Measurements from ENCODE around the gene SFSWAP.

The SFSWAP gene

DNA sequence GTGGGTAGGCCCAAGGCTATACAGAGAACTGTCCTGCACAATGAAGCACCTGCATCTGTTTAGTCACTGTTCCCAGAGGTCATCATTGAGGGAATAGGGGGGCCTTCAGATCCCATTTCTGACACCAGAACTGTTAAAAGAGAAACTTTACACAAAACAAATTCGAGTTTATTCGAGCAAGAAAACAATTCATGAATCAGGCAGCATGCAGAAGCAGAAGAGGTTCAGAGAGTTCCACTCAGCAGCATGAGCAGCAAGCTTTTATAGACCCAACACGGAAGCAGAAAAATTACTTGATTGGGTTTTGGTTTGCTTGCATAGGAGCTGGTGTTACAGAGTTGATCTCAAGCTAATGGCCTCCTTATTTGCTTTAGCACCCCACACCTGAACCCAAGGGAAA, 1.7 kb upstream of the SFSWAP start:
- TF ChIP-seq, protein P1, sequence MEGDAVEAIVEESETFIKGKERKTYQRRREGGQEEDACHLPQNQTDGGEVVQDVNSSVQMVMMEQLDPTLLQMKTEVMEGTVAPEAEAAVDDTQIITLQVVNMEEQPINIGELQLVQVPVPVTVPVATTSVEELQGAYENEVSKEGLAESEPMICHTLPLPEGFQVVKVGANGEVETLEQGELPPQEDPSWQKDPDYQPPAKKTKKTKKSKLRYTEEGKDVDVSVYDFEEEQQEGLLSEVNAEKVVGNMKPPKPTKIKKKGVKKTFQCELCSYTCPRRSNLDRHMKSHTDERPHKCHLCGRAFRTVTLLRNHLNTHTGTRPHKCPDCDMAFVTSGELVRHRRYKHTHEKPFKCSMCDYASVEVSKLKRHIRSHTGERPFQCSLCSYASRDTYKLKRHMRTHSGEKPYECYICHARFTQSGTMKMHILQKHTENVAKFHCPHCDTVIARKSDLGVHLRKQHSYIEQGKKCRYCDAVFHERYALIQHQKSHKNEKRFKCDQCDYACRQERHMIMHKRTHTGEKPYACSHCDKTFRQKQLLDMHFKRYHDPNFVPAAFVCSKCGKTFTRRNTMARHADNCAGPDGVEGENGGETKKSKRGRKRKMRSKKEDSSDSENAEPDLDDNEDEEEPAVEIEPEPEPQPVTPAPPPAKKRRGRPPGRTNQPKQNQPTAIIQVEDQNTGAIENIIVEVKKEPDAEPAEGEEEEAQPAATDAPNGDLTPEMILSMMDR (IDR thresholded peaks at IDR 0.05): no peak
- intact Hi-C loops (cut with DNase I; ENCODE audit: low total_unique reads): no loop called here
- peaks cover 5 to 6% (median 5%) of the 10 kb centered on the region in 3 donors for H3K36me3 ChIP-seq
- H3K27me3 ChIP-seq: no peaks in the 10 kb centered on the region
- H3K27ac ChIP-seq: no peak overlapping the region
- peaks cover 0 to 25% (median 17%) of the 10 kb centered on the region in 4 donors for H3K4me1 ChIP-seq
- no peak for DNase-seq
- H3K9me3 ChIP-seq: peaks cover 0 to 7% (median 0%) of the 10 kb centered on the region in 3 donors
- H3K4me3 ChIP-seq: no peak overlapping the region

DNA sequence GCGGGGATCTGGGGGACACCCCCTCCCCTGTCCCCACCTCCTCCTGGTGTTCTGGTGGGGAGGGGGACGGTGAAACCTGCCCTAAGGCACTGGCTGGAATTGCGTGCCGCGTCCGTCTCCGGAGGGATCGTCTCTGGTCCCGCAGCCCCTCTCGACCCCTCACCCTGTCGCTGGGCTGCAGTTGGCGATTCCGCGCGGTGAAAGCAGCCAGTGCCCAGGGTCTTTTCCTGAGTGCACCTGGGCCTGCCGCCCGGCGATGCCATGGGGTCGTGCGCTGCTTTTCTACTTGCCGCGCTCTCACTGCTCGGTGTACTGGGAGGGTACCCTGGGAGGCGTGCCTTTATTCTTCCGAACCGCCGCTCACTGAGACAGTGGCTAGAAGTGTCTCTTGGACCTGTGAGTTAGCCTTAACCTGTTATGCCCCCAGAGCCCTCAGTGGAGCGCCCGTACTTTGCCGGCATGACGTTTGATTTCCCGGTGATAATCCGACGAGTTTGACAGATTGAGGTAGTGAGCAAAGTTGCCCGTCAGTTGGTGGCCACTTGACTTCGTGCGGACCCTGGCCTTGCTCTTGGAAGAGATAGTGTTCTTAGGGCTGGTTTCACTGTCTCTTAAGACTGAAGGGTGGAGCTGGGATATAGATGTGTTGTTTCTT, 788 bp downstream of the SFSWAP start:
- TF ChIP-seq, protein P1 (IDR thresholded peaks at IDR 0.05): no peak
- intact Hi-C loops (cut with DNase I; ENCODE audit: low total_unique reads): no loop called here
- DNase-seq: no peak
- no peaks in the 10 kb centered on the region for H3K27me3 ChIP-seq
- no peaks in the 10 kb centered on the region for H3K9me3 ChIP-seq
- peaks cover 29 to 31% (median 30%) of the 10 kb centered on the region in 3 donors for H3K36me3 ChIP-seq
- peak overlapping the region; percentile 81 to 91 for H3K27ac ChIP-seq
- H3K4me3 ChIP-seq: peak overlapping the region; percentile 78 to 95
- H3K4me1 ChIP-seq: peaks cover 0 to 25% (median 17%) of the 10 kb centered on the region in 4 donors

DNA sequence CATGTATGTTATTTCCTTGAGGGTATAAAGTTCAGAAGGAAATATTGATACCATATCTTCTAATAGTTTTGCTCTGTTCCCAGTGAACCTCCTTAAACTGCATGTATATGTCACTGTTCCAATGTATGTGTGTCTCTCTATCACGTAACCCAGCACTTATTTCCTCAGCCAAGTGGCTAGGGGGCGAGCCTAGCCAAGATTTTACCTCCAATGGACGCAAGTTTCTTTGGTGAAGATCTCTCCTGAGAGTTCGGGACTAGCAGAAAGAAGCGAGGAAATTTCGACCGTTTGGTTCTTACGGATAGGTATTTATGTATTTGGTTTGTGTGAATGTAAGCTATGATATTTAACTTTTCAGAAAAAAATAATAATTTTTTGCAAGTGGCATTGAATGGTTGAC, 2.5 kb downstream of the SFSWAP start:
- Histone ChIP-seq H3K9me3 (no peaks in the 10 kb centered on the region), H3K36me3 (peaks cover 41 to 47% (median 45%) of the 10 kb centered on the region in 3 donors), H3K27me3 (no peaks in the 10 kb centered on the region), H3K4me1 (peaks cover 0 to 25% (median 17%) of the 10 kb centered on the region in 4 donors), H3K4me3 (no peak overlapping the region), H3K27ac (no peak overlapping the region)
- intact Hi-C loops (cut with DNase I; ENCODE audit: low total_unique reads): no loop called here
- TF ChIP-seq, protein P1 (IDR thresholded peaks at IDR 0.05): no peak
- DNase-seq: no peak

DNA sequence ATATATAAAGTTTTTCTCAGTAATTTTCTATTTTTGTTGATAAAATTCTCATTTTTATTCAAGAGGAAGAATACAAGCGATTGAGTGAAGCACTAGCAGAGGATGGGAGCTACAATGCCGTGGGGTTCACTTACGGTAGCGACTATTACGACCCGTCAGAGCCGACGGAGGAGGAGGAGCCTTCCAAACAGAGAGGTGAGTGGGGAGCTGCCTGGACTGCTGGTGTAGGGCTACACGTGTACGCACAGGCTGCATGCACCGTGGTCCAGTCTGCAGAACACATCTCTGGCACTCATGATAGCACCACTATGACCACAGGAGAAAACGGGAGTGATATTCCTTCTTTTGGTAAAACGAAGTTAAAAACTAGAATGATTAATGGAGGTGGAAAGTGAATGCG, 3.9 kb downstream of the SFSWAP start:
- peaks cover 0 to 25% (median 17%) of the 10 kb centered on the region in 4 donors for H3K4me1 ChIP-seq
- H3K36me3 ChIP-seq: peaks cover 55 to 61% (median 59%) of the 10 kb centered on the region in 3 donors
- TF ChIP-seq, protein P1 (IDR thresholded peaks at IDR 0.05): no peak
- no peaks in the 10 kb centered on the region for H3K9me3 ChIP-seq
- no peak overlapping the region for H3K27ac ChIP-seq
- DNase-seq: no peak
- intact Hi-C loops (cut with DNase I; ENCODE audit: low total_unique reads): no loop called here
- H3K27me3 ChIP-seq: no peaks in the 10 kb centered on the region
- no peak overlapping the region for H3K4me3 ChIP-seq

DNA sequence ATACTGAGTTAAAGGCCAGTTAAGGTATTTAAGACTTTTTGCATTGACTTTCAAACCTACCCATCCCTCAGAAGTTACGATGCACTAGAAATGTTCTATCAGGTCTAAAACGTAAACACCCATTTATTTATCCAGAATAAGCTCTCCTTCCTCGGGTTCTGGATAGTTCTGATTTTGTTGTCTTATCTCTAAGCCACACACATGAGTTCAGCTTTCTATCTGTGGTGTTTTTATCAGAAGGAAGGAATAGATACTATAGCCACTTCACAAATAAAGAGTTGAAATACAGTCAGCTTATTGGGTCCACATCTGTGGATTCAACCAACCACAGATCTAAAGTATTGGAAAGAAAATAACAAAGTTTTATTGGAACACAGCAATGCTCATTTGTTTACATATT, 5.4 kb downstream of the SFSWAP start:
- Histone ChIP-seq H3K27ac (no peak overlapping the region), H3K9me3 (no peaks in the 10 kb centered on the region), H3K27me3 (no peaks in the 10 kb centered on the region), H3K4me1 (peaks cover 0 to 19% (median 11%) of the 10 kb centered on the region in 4 donors), H3K36me3 (peaks cover 69 to 76% (median 74%) of the 10 kb centered on the region in 3 donors), H3K4me3 (no peak overlapping the region)
- intact Hi-C loops (cut with DNase I; ENCODE audit: low total_unique reads): no loop called here
- TF ChIP-seq, protein P1 (IDR thresholded peaks at IDR 0.05): no peak
- no peak for DNase-seq
